Stimulated activated CD4-positive, alpha-beta T cell treated with anti-CD3 and anti-CD28 coated beads, Interleukin-4, amount 100 ng/mL, for 4 hours (primary cell): ENCODE results near the gene DLST.
A peak's percentile ranks its signal among the peaks of the same experiment; 100 is the strongest.

Experiments used
- DNase-seq, 2 experiments: peaks; one replicate each; pipeline ENCODE4 v3.0.0-alpha.2; 2020

The DLST gene

GRCh38 chr14:74860899-74861733, 20.6 kb upstream of the DLST start:
- peak; percentile 80 to 94 for DNase-seq

- no peak for DNase-seq
These were observed 20.0 kb upstream of the DLST start for GRCh38 chr14:74861734-74862090.

- DNase-seq, result no peak
These were observed 18.4 kb upstream of the DLST start for GRCh38 chr14:74863274-74863673.

GRCh38 chr14:74864198-74864597, 17.5 kb upstream of the DLST start:
- no peak for DNase-seq

GRCh38 chr14:74865156-74865555, 16.6 kb upstream of the DLST start:
- no peak for DNase-seq

GRCh38 chr14:74866708-74867389, 14.9 kb upstream of the DLST start:
- no peak for DNase-seq

- peak; percentile 13 to 54 for DNase-seq
These were observed 14.0 kb upstream of the DLST start for GRCh38 chr14:74867673-74868072.

GRCh38 chr14:74868739-74869138, 13.0 kb upstream of the DLST start:
- DNase-seq, result no peak

- DNase-seq, result no peak
These were observed 9.9 kb upstream of the DLST start for GRCh38 chr14:74871819-74872218.

- no peak for DNase-seq
These were observed 6.5 kb upstream of the DLST start for GRCh38 chr14:74875204-74875603.

- peak in 1 of 2 experiments; percentile 6 for DNase-seq
These were observed 5.5 kb upstream of the DLST start, which contains the start of gene PROX2 for GRCh38 chr14:74875941-74876913. TSS of gene PROX2 (minus strand) at chr14:74876145. CDS start at chr14:74863834, 12,311 bp downstream.

GRCh38 chr14:74879427-74880182, 2.1 kb upstream of the DLST start:
- DNase-seq, result no peak

- DNase-seq, result peak; percentile 27 to 49
These were observed 596 bp downstream of the DLST start for GRCh38 chr14:74882103-74882920.

GRCh38 chr14:74886001-74886400, 4.3 kb downstream of the DLST start:
- no peak for DNase-seq

- DNase-seq, result no peak
These were observed 6.7 kb downstream of the DLST start for GRCh38 chr14:74888164-74889158.

GRCh38 chr14:74890262-74890661, 8.5 kb downstream of the DLST start:
- no peak for DNase-seq

GRCh38 chr14:74891870-74892269, 10.2 kb downstream of the DLST start:
- DNase-seq, result no peak

- DNase-seq, result no peak
These were observed 11.0 kb downstream of the DLST start for GRCh38 chr14:74892745-74893144.

- DNase-seq, result no peak
These were observed 11.9 kb downstream of the DLST start for GRCh38 chr14:74893614-74894091.

GRCh38 chr14:74896400-74896799, 14.7 kb downstream of the DLST start:
- DNase-seq, result no peak
